ENCODE measurements around the gene PDE4A.
"Not testable (repeated sequence)": the region's sequence is repeated elsewhere in the genome, so short reads cannot be mapped to it uniquely, and the experiment has no call there.

GRCh38 chr19:10377140-10377640, 43.1 kb upstream of the PDE4A start:
- TF ChIP-seq SP1 (IDR thresholded peaks at IDR 0.05); ZNF384 (IDR thresholded peaks at IDR 0.05); NFRKB (IDR thresholded peaks at IDR 0.05); LEF1 (IDR thresholded peaks at IDR 0.05; ENCODE audit: borderline replicate concordance); FOXM1 (IDR thresholded peaks at IDR 0.05; ENCODE audit: borderline replicate concordance); BHLHE40 (IDR thresholded peaks at IDR 0.05; ENCODE audit: borderline replicate concordance); SUZ12 (IDR thresholded peaks at IDR 0.05); CTBP1 (IDR thresholded peaks at IDR 0.05; ENCODE audit: borderline replicate concordance); PKNOX1 (IDR thresholded peaks at IDR 0.05); L3MBTL2 (conservative IDR thresholded peaks at IDR 0.05): not testable (repeated sequence)

Data from HEK293T (cell line).